HG02571 (cell line): ENCODE measurements around the gene STIMATE.

ENCODE experiments used
- ATAC-seq: cut with Tn5 transposase; IDR thresholded peaks from one replicate; pipeline ENCODE4 v1.9.1; 2021; ENCODE audit warnings: mild to moderate bottlenecking, moderate library complexity; ENCODE audit not compliant: unreplicated experiment

Gene STIMATE

GRCh38 chr3:52793702-52794611, 103.4 kb downstream of the STIMATE start:
- no peak for ATAC-seq

GRCh38 chr3:52792961-52793695, 104.2 kb downstream of the STIMATE start:
- ATAC-seq, result no peak

- ATAC-seq, result no peak
Measured at GRCh38 chr3:52792413-52792812, 104.9 kb downstream of the STIMATE start.

GRCh38 chr3:52791928-52792327, 105.4 kb downstream of the STIMATE start:
- no peak for ATAC-seq

- ATAC-seq, result no peak
Measured at GRCh38 chr3:52791366-52791765, 106.0 kb downstream of the STIMATE start.

- ATAC-seq, result no peak
Measured at GRCh38 chr3:52790741-52791140, 106.6 kb downstream of the STIMATE start.

GRCh38 chr3:52790337-52790736, 107.0 kb downstream of the STIMATE start:
- no peak for ATAC-seq

GRCh38 chr3:52789746-52790040, 107.7 kb downstream of the STIMATE start:
- ATAC-seq, result no peak

- no peak for ATAC-seq
Measured at GRCh38 chr3:52788890-52789745, 108.2 kb downstream of the STIMATE start.

- ATAC-seq, result no peak
Measured at GRCh38 chr3:52787672-52788625, 109.4 kb downstream of the STIMATE start.

GRCh38 chr3:52787246-52787645, 110.1 kb downstream of the STIMATE start:
- no peak for ATAC-seq
